Stimulated activated CD4-positive, alpha-beta T cell treated with anti-CD3 and anti-CD28 coated beads, Interleukin-2, amount 100 ng/mL, for 24 hours (primary cell): ENCODE results near the gene SORCS1.

Source experiments
- DNase-seq, 2 donors: peaks; one replicate each; pipeline ENCODE4 v3.0.0-alpha.2; 2020

The SORCS1 gene

DNA sequence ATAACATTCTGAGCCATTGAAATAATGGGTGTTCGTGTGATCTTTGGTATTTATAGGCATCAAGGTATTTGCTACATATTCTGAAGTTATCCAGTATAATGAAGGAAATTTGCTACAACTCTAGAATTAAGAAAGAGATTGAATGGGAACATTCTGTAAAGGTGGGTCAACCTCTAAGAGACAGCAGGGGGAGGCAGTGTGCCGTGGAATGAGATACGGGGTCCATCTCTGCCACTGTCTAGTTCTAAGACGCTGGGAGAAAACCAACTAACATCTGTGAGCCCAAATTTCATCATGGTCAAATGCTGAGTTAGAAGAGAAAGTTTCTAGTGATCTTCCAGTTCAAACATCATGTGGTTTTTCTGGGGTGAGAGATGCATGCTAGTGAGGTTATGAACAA lies 368.9 kb downstream of the SORCS1 start:
- DNase-seq, result no peak

DNA sequence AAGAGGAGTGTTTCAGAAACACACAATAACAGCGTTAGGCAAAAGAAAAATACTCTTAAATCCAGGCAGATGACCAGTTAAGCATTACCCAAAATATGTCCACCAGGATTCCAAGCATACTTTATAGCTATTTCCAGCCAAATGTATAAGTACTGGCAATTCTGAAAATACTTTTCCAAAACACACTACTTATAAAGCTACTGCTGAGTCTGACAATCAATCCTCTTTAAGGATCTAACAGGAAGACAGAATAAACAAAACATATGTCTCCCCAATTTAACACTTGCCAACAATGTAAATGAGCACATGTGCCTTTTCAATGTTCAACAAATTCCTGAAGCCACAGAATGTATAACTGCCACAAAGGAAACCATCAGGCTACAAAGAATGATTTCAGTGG lies 370.9 kb downstream of the SORCS1 start:
- no peak for DNase-seq

DNA sequence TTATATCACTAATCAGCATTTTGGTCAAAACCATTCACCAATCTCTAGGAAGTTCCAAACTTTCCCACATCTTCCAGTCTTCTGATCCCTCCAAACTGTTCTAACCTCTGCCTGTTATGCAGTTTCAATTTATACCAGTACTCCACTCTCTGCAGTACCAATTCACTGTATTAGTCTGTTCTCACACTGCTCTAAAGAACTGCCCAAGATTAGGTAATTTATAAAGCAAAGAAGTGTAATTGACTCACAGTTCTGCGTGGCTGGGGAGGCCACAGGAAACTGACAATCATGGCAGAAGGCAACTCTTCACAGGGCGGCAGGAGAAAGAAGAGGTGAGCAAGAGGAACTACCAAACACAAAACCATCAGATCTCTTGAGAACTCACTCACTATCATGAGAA lies 374.9 kb downstream of the SORCS1 start:
- DNase-seq, result no peak

DNA sequence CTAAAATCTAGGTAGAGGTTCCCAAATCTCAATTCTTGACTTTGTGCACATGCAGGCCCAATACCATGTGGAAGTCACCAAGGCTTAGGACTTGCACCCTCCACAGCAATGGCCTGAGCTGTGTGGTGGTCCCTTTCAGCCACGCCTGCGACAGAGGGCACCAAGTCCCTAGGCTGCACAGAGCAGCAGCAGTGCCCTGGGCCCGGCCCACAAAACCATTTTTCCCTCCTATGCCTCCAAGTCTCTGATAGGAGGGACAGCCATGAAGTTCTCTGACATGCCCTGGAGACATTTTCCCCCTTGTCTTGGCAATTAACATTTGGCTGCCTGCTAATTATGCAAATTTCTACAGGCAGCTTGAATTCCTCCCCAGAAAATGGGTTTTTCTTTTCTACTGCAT lies 375.5 kb downstream of the SORCS1 start:
- DNase-seq, result no peak

DNA sequence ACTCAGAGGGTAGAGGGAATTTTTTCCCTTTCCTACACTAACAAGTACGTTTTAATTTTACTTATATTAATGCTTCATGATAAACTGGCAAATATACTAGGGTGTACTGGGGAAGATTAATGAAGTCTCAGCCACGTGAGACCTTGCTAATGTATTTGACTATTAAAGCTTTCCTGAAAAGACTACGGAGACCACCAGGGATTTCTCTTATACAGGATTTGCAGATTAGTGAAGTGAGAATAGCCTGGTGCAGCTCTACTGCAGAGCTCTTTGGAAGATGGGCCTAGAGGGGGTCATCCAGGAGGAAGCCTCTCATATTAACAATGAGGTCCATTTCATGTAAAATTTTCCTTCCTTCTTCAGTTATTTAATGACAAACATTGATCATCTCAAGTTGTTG lies 379.0 kb downstream of the SORCS1 start:
- DNase-seq, result no peak

DNA sequence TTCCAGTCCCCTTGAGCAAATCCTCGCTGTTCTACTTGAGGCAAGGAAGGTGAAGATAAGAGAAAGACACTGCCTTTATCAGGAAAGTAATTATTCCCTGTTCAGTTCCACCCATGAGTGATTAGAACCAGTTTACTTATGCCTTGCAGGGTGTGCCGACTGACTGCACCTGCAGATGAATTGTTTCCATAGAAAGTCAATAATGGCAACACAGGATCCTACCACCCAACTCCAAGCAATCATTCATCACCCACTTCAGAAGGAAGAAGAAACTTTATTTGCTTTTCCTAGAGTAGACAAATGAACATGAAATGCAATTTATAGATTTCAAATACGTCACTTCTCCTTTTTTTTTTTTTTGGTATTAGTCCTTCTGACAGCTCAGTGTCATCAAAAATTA lies 383.9 kb downstream of the SORCS1 start:
- no peak for DNase-seq

DNA sequence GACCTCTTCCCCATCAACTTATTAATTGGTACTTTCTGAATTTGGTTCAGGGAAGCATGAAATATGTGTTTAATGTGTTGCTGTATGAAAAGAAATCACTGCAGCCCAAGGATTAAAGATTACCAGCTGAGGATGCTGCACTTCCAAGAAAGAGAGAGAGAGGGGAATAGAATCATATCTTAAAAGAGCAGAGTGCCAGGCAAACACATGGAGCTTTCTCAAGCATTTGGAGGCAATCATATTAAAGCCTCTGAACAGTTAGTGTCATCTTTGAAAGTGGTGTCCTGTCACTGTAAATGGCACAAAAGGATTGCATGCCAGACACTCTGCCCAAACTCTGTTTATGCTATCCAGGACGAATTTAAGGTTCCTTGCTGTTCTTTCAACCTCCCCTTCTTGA lies 386.7 kb downstream of the SORCS1 start:
- DNase-seq, result no peak

DNA sequence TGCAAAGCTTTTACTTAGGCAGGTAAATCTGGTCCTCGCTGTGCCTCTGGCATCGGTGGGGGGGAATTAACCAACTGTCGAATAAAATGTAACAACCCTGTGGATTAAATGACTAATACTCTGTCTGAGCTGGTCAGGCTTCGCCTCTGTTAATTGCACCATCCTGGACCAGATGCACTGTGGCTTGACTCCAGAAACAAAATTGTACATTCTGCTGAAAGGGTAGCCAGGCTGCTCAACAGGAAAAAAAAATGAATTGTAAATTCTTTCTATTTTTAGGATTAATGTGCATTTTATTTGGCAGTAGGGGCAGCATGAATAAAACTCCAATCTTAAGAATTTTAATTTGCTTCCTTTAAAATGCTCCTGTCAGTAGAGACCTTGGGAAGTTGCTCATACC lies 389.4 kb downstream of the SORCS1 start:
- no peak for DNase-seq

DNA sequence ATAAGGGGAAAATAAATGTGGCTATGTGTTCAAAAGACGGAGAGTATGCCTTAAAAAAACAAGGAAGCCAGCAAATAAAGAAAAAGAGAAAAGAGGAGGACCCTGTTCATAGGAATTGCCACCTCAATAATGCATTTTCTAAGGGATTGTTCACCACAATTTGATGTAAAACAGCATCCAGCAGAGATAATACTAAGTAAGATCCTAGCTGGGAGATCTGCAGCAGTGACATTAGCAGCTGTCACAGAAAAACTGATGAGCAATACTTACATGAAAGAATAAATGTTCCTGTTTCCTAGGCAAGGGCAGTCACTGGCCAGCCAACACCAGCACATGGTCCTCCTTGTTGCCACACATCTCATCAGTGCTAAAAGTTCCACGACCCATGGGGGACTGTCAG lies 391.5 kb downstream of the SORCS1 start:
- no peak for DNase-seq

DNA sequence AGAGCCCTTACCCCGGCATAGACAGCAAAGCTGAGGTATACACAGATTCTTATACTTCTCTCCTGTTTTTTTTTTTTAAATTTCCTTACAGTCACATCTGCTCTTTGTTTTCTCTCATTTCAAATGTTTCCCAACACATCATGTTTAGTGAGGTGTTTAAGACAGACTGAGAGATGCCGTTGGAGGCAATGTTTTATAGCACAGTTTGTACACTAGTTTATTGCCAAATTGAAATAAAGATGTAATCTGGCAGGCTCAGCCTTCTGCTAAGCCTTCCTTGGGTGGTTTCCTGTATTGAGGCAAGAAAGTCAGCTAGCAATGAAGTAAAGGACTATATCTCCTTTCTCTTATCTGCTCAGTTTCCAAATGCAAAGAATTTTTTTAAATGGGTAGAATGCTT lies 393.4 kb downstream of the SORCS1 start:
- no peak for DNase-seq

DNA sequence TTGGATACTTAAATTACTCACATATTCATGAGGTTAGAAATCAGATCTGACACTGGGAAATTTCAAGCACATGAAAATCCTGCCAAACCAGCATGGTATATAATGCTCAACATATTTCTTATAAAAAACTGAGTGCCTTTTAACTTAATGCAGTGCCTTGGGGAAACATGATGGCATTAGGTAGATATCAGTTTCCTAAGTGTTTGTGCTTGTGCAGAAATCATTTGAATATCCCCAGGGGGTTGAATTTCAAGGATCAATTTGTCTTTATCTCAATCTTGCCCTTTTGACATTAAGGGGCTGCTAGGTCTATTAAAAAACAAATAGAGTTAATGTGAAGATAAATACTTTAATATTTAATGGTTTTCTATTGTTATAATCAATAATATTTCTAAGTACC lies 396.3 kb downstream of the SORCS1 start:
- no peak for DNase-seq

DNA sequence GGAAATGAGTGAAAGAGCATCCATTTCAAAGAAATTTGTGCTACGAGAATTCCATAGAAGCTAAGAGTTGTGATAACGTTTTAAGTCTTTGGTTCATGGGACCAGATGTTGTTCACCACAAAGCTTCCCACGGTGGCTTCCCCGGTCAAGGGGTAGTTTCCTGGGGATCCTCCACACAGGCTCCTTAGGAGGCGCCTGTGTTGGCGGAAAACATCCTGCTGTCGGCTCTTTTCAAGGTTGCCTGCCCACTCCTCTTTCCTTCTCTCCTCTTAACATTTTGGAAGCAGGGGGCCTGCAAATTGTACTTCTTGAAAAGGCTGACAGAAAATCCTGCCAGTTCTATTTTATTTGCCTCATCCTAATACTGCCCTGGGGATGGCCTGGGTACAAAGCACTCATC lies 398.6 kb downstream of the SORCS1 start:
- no peak for DNase-seq

DNA sequence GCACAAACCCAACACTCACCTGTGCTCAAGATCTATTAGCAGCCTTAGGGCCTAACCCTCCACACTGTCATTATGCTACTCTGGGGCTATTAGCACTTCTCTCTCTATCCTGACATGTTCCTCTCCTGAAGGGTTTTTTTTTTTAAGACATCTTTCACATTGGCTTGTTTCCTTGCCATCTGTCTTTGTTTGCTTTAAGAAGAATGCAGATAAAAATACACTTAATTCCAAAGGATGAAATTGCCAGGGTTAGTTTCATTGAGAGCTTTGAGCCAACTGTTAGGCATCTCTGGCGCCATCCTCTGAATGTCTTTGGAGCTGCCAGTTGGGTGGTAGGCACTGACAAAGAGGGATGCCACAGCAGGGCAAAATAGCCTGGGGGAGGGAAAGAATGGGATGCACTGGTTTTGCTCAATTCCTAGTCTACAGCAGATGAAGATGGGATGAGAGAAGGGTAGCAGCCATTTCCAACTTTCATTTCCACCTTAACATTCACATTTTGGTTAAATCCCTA lies 399.2 kb downstream of the SORCS1 start:
- no peak for DNase-seq

DNA sequence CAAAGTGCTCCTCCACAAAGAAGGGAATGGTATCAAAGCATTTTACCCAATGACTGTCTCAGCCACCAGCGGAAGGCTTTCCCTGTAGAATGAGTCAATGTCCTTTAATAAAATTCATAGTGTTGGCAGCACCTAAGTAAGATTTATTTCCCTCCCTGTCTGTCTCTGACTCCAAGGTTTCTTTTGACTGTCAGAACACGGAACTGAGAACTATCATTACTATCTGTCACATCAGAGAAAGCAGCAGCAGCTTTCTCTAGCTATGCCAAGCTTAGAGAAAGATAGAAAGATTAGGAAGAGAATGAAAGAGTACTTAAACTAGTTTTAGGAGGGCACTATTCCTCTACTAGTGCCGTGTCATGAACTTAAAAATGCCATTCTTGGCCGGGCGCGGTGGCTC lies 400.1 kb downstream of the SORCS1 start:
- no peak for DNase-seq

DNA sequence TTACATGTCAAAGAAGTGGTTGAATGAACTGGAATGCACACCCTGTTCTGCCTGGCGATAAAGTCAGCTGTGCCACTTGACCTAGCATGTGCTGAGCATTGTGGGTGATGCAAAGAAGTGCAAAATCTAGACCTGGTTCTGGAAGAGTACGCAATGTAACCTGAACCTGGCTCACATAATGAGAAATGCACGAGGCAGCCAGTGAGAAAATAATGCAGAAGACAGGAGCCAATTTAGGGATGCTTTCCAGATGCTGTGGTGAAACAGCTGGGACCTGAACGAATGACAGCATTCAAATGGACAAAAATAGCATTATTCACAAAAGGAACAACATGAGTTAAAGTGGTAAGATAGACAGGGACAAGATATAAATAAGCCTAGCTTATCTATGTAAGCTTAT lies 402.6 kb downstream of the SORCS1 start:
- DNase-seq, result no peak

DNA sequence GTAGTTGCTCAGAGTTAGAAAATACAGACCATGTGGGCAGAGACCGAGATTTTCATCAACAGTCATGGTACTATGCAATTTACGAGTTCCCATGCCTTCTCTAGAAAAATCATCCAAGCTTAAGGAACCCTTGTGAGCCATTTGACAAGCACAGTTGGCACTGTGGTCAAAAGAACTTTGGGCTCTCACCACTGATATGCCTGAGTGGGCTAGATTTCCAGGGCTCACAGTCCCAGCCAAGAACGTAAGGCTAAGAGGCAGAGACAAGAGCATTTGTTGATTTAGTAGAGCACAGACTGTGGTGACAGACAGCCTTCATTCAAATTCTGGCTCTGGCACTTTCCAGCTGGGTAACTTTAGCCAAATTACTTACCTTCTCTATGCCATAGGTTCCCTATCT lies 407.0 kb downstream of the SORCS1 start:
- no peak for DNase-seq

DNA sequence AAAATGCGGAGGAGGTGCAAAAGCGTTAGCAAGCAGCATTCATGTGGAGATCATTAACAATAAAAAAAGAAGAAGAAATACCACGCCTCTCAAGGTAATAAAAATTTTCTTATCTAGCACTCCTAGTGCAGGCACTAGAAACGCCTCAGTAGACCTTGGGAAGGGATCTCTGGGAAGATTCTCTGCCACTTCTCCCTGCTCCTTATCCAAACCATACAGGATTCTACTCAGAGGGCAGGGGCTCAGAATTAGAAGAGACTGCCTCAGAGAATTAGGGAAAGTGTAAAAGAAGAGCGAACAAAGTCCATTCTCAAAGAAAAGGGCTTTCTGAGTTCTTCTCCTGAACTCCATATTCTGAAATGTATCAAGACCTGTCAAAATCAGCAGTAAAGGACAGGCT lies 413.4 kb downstream of the SORCS1 start:
- no peak for DNase-seq

DNA sequence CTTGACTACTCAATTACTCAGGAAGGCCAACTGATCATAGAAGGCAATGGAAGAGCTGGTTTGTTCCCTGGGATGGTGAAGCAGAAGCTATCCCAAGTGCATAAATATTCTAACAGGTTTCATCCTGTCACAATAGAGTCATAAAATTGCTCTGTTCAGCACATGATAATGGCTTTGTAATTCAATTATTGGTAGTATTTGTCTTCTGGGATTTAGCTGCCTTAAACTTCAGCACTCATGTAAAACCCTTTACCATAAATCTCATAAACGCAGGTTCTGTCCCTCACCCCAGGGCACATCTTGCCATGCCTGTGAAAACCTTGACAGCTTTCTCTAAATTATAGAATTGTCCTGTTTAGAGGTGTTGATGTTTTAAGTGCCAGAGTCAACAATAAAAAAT lies 417.6 kb downstream of the SORCS1 start:
- DNase-seq, result no peak

DNA sequence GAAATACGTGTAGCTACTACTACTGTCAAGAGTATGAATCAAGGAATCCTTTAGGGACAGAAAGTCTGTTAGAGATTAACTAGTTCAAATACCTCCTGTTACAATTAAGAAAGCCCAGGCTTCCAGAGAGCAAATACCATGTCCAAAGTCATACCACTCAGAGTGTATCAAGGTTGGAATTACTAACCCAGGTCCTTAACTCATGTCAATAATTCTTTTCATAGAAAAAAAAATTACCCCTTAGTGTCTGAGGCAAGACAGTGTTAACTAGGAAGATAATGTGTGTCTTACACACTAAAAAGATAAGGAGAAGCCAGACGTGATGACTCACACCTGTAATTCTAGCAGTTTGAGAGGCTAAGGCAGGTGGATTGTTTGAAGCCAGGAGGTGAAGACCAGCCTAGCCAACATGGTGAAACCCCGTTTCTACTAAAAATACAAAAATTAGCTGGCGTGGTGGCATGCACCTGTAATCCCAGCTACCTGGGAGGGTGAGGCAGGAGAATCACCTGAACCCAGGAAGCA lies 423.4 kb downstream of the SORCS1 start:
- no peak for DNase-seq

DNA sequence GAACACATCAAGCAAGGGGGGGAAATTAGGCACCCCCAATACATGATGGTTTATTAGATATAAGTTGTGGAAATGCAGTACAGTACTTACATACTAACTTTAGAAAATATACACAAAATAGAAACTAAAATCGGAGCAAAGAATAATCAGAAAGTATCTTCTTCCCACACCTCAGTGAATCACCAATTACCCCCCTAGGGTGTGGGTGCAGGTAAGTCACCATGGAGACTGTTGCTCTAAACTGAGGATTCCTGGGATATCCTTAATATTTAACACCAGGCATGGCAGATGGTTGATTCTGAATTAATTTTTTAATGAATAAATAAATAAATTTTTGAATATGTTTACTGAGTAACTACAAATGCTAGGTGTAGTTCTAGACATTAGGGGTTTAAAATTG lies 424.4 kb downstream of the SORCS1 start:
- DNase-seq, result no peak

DNA sequence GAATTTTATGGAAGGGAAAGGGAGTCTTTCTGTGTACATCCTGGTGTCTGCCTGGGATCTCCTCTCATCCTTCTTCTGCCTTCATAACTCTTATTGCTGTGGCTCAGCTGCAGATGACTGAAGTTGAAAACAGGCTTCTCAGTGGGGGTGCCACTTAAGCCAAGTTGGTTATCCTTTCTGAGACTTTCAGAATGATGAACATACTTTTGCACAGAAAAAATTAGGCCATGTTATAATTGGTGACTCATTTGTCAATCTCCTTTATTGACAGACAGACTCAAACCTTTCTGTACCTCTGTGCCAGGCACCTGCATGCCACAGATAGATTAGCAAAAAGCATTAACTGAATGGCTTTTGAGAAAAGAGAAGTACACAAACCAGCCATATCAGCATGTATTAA lies 430.3 kb downstream of the SORCS1 start:
- no peak for DNase-seq

DNA sequence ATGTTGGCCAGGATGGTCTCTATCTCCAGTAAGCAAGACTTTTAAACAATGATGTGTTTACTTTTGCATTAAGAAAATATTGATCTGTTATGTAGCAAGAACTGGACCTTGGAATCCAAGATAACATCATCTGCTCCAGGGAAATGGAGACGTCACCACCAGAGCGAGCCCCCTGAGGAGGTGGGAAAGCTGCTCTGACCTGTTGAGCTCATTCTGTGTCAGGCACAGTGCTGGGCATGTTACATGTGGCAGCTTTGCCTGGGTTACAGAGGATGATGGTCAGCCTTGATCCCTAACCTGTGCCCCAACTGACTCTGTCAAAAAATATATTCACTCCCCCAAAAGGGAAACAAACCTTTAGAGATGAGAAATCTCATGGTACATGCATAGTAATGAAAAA lies 436.3 kb downstream of the SORCS1 start:
- DNase-seq, result no peak

DNA sequence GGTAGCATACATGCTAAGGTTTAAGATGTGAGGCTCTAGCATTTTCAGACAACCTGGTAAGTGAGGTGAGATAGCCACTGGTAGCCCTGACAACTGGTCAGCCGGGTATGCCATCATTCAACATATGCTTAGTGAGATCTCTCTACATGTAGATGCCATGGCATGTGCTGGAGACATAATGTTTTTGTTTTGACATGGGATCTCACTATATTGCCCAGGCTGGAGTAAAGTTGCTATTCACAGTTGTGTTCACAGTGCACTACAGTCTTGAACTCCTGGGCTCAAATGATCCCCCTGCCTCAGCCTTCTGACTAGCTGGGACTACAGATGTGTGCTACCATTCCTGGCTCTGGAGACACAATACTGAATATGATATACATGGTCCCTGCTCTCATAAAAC lies 437.3 kb downstream of the SORCS1 start:
- no peak for DNase-seq

DNA sequence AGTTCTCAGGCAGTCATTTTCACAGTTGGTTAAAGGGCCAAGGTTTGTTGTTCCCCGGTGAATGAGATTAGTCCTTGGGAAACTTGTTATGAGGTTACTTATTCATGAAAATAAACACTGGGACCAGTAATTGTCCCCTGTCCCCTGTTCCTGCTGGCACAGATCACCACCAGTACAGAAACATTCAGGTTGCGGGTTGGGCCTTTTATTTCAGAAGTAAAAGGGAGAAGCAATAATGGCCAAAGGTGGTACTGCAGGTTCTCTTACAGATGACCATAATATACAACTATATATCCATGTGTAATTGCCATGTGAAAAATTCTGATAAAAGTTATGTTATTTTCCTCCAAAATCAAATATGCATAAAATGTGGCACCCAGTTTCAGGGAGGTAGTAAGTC lies 442.0 kb downstream of the SORCS1 start:
- DNase-seq, result no peak

DNA sequence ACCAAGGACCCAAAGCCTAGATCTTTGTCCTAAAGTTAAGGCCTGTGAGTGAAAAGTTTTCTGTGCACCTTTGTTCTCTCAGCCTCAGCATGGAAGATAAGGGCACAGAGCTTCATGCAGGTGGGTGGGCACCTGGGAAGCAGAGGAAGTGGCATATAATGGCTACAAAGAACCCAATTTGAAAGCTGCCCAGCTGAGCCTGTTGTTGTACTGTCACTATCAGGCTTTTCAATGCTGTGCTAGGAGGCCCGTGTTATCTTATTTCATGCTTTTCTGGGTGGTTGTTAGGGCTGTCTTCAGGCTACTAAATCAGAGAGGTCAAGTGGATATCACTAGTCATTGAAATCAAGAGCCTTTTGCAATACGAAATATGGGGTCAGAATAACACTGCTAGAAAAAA lies 443.8 kb downstream of the SORCS1 start:
- no peak for DNase-seq

DNA sequence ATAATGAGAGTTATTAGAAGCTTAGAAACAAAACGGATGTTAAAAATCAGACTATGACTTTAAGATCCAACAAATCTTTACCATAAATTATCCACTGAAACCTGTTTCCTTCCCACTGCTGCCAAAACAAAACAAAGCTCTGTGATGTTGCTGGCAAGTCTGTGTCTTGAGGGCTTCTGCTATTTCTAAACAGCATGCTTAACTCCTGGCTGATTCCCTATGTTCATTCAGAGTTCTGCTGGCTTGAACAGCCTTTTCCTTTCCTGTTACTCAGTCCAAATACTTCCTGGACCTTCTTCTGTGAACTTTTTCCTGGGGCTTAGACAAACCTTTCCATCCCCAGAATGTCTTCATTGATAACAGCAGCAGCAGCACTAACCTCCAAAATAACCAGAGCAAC lies 448.1 kb downstream of the SORCS1 start:
- DNase-seq, result no peak
